ENCODE measurements around the gene MYRF. TPM values are rescaled to one million over a fixed set of nuclear protein-coding genes. Genes with fewer than 3 reads are reported as not detected.

Gene MYRF
- total RNA-seq: 0.22 and 1.2 TPM in 2 replicates

GRCh38 chr11:61752117-61752924 lies at the start of gene MYRF:
Gene MYRF, plus strand, starts transcription at chr11:61752636. Its CDS starts 109 bp downstream, at chr11:61752745.

GRCh38 chr11:61792310-61793082 lies 40.1 kb downstream of the MYRF start, which contains the start of the genes FEN1 and TMEM258:
Gene FEN1, plus strand, starts transcription at chr11:61792911. Its CDS starts 2,451 bp downstream, at chr11:61795362.
Gene TMEM258, minus strand, starts transcription at chr11:61792599. Its CDS starts 41 bp downstream, at chr11:61792558.

GRCh38 chr11:61816736-61817455 lies 64.5 kb downstream of the MYRF start, which contains the start of gene FADS1:
Gene FADS1, minus strand, starts transcription at chr11:61817003. Its CDS starts 74 bp downstream, at chr11:61816929.

GRCh38 chr11:61827571-61828378 lies 75.3 kb downstream of the MYRF start, which contains the start of gene FADS2:
Gene FADS2, plus strand, starts transcription at chr11:61828300. Its CDS starts 91 bp downstream, at chr11:61828391.

Other genes starting within 250 kb of the MYRF start
- gene LRRC10B, start 243.9 kb upstream of the MYRF start, total RNA-seq: not detected in 2 replicates
- gene SYT7, start 171.6 kb upstream of the MYRF start, total RNA-seq: 0.22 and 0.39 TPM in 2 replicates
- gene DAGLA, start 72.2 kb upstream of the MYRF start, total RNA-seq: 6.3 and 6.6 TPM in 2 replicates
- gene TMEM258, start 40.0 kb downstream of the MYRF start, total RNA-seq: 55.5 and 105 TPM in 2 replicates
- 13.0 and 14.6 TPM in 2 replicates for gene FEN1, start 40.3 kb downstream of the MYRF start, total RNA-seq
- 16.1 and 47.3 TPM in 2 replicates for gene FADS1, start 64.4 kb downstream of the MYRF start, total RNA-seq
- 10.6 and 41.1 TPM in 2 replicates for gene FADS2, start 75.7 kb downstream of the MYRF start, total RNA-seq
- 4.0 and 5.1 TPM in 2 replicates for gene FADS3, start 138.9 kb downstream of the MYRF start, total RNA-seq
- gene RAB3IL1, start 164.9 kb downstream of the MYRF start, total RNA-seq: 0.79 TPM in 1 of 2 replicates, not detected in the other
- under 0.01 and 0.11 TPM in 2 replicates for gene BEST1, start 197.7 kb downstream of the MYRF start, total RNA-seq
- gene FTH1, start 215.0 kb downstream of the MYRF start, total RNA-seq: 180 and 397 TPM in 2 replicates

Data from placental epithelial cell (primary cell).